NCI-H345 treated with DMSO at 0.1 percent for 48 hours (cell line): ENCODE measurements around the gene LMTK3.

ENCODE experiments used
- DNase-seq: peaks from one replicate; lab custom pipeline; 2025; ENCODE audit not compliant: unreplicated experiment; lab: John Stamatoyannopoulos, UW

Gene LMTK3

GRCh38 chr19:48470856-48471255 lies 40.8 kb downstream of the LMTK3 start:
- no peak for DNase-seq

- no peak for DNase-seq
Measured at GRCh38 chr19:48469934-48470680, 41.5 kb downstream of the LMTK3 start.

GRCh38 chr19:48469289-48469881 lies 42.2 kb downstream of the LMTK3 start, which contains the start of gene CYTH2:
CYTH2 (plus strand) TSS chr19:48469369; CDS start chr19:48469508, 139 bp downstream.
- peak; percentile 33 for DNase-seq

GRCh38 chr19:48468772-48469288 lies 42.8 kb downstream of the LMTK3 start:
- DNase-seq, result peak; percentile 99

- DNase-seq, result no peak
Measured at GRCh38 chr19:48466561-48467325, 44.9 kb downstream of the LMTK3 start.

GRCh38 chr19:48465215-48465614 lies 46.4 kb downstream of the LMTK3 start:
- DNase-seq, result no peak

- no peak for DNase-seq
Measured at GRCh38 chr19:48461982-48462655, 49.5 kb downstream of the LMTK3 start.

GRCh38 chr19:48461651-48461981 lies 50.0 kb downstream of the LMTK3 start:
- no peak for DNase-seq

GRCh38 chr19:48458016-48458415 lies 53.6 kb downstream of the LMTK3 start:
- no peak for DNase-seq

GRCh38 chr19:48456864-48457263 lies 54.8 kb downstream of the LMTK3 start:
- DNase-seq, result no peak

- no peak for DNase-seq
Measured at GRCh38 chr19:48455908-48456562, 55.6 kb downstream of the LMTK3 start.

- no peak for DNase-seq
Measured at GRCh38 chr19:48455171-48455907, 56.3 kb downstream of the LMTK3 start, which contains the start of gene KCNJ14. KCNJ14 (plus strand) TSS chr19:48455574; CDS start chr19:48461725, 6,151 bp downstream.

- DNase-seq, result no peak
Measured at GRCh38 chr19:48454150-48454730, 57.4 kb downstream of the LMTK3 start.

- no peak for DNase-seq
Measured at GRCh38 chr19:48452289-48453190, 59.1 kb downstream of the LMTK3 start.

- DNase-seq, result no peak
Measured at GRCh38 chr19:48451624-48452023, 60.0 kb downstream of the LMTK3 start.

- DNase-seq, result no peak
Measured at GRCh38 chr19:48450863-48451262, 60.8 kb downstream of the LMTK3 start.

GRCh38 chr19:48450441-48450840 lies 61.2 kb downstream of the LMTK3 start:
- no peak for DNase-seq

- no peak for DNase-seq
Measured at GRCh38 chr19:48448563-48448962, 63.1 kb downstream of the LMTK3 start.

GRCh38 chr19:48446579-48446978 lies 65.1 kb downstream of the LMTK3 start:
- no peak for DNase-seq
